ENCODE results near the gene REPIN1. TPM values are rescaled to one million over a fixed set of nuclear protein-coding genes. Genes with fewer than 3 reads are reported as not detected.

REPIN1 gene
- total RNA-seq, 1 experiment from 2014 or later, result 106 TPM

- Histone ChIP-seq H3K79me1 (ENCODE audit: insufficient read depth, low read depth, low read length, poor library complexity, severe bottlenecking) (no peaks in the 10 kb centered on the region), H2BK120ac (ENCODE audit: low read depth, low read length, poor library complexity, severe bottlenecking) (no peak overlapping the region), H2AFZ (ENCODE audit: low read length) (no peak overlapping the region), H3K4ac (ENCODE audit: low read depth, low read length) (no peak overlapping the region; the same call in 1 of the 2 replicates), H2BK15ac (ENCODE audit: low read depth, low read length) (no peak overlapping the region), H2BK5ac (ENCODE audit: insufficient read length, low read length) (no peak overlapping the region), H4K5ac (ENCODE audit: insufficient read length, low read depth, low read length) (no peak overlapping the region), H3K23me2 (ENCODE audit: insufficient read length, low read depth, low read length, poor library complexity, severe bottlenecking) (no peaks in the 10 kb centered on the region), H3K56ac (ENCODE audit: insufficient read length, low read depth, low read length) (no peak overlapping the region), H3K79me2 (ENCODE audit: insufficient read depth, low read length) (no peaks in the 10 kb centered on the region), H4K8ac (replicated peaks; ENCODE audit: insufficient read length, low read depth, low read length) (no peak overlapping the region), H3K4me2 (ENCODE audit: insufficient read depth, insufficient read length, low read length) (no peak overlapping the region), H3T11ph (ENCODE audit: low read length) (no peak overlapping the region), H3K23ac (ENCODE audit: insufficient read length, low read depth, low read length) (no peak overlapping the region), H3K27ac (ENCODE audit: insufficient read length, low read depth, low read length) (no peak overlapping the region), H3K4me1 (ENCODE audit: insufficient read depth, low read length) (peaks cover 13% of the 10 kb centered on the region; the same call in 1 of the 2 replicates), H2BK12ac (ENCODE audit: insufficient read length, low read depth, low read length) (no peak overlapping the region), H2AK5ac (ENCODE audit: insufficient read length, low read length) (no peak overlapping the region), H4K20me1 (ENCODE audit: control insufficient read depth, insufficient read depth, insufficient read length) (no peaks in the 10 kb centered on the region), H4K91ac (ENCODE audit: insufficient read length, low read depth, low read length) (no peak overlapping the region), H3K27me3 (ENCODE audit: insufficient read depth, low read length) (no peaks in the 10 kb centered on the region), H3K14ac (ENCODE audit: insufficient read depth, low read length) (no peak overlapping the region; the same call in 1 of the 2 replicates), H3K9ac (ENCODE audit: extremely low read depth, insufficient read length, low read length) (no peak overlapping the region), H2BK20ac (ENCODE audit: low read depth, low read length, poor library complexity, severe bottlenecking) (no peak overlapping the region), H3K9me3 (ENCODE audit: control insufficient read depth, low read depth, low read length) (no peaks in the 10 kb centered on the region), H3K18ac (ENCODE audit: insufficient read length, low read depth, low read length) (no peak overlapping the region)
- DNase-seq, result no peak
- TF ChIP-seq CTCF (conservative IDR thresholded peaks at IDR 0.05), result no peak
- H3K4me3 Mint-ChIP-seq, result no peak overlapping the region
- H3K9me3 Mint-ChIP-seq, result no peaks in the 10 kb centered on the region; a peak in 1 of 5 replicates
- peaks cover 55 to 63% of the 10 kb centered on the region in 2 experiments for H3K4me1 Mint-ChIP-seq
- peak overlapping the region in 1 of 3 experiments; percentile 70; a peak in 3 of 7 replicates for H3K27ac Mint-ChIP-seq
- no CpG with 5 or more reads among the region's 10 CpGs for WGBS (ENCODE audit: extremely low coverage, insufficient read length, low lambda C conversion rate)
- H3K27me3 Mint-ChIP-seq (ENCODE audit: low read depth), result peaks cover 35% of the 10 kb centered on the region
- peaks cover 23 to 31% (median 28%) of the 10 kb centered on the region in 3 experiments for H3K36me3 Mint-ChIP-seq (ENCODE audit: insufficient read depth in 1 of 3, low read depth in 3 of 3)
Observed at GRCh38 chr7:150333659-150334058, 35.0 kb upstream of the REPIN1 start.

Data from H9 (cell line).